ENCODE measurements around the gene CARD19. TPM values are rescaled to one million over a fixed set of nuclear protein-coding genes. Genes with fewer than 3 reads are reported as not detected.

Gene CARD19
- total RNA-seq, 1 donor from 2014 or later: 27.1 TPM

DNA sequence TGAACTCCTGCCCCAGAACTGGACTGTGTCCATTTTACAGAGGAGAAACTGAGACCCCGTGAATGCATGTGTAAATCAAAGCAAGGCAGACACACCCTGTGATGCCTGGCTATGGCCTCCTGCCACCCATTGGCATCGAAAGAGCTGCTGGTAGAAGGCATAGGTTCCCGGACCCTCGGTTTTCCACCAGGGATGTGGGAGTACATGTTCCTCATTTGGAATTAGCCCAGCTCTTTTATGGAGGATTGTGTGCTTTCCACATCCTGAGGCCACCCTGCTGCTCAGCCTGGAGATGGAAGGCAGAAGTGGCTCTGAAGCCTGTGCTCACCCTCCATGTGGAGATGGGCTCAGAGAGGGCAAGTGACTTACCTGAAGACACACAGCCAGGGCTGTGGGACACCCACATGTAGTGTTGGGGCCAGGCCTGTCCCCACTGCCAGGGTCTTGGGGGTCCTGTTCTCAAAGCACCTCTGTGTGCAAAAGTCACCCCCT is 34.7 kb upstream of the CARD19 start:
- ATAC-seq: no peak
- no peak for DNase-seq (ENCODE audit: missing footprints)
- intact Hi-C loops (cut with DNase I): no loop called here

DNA sequence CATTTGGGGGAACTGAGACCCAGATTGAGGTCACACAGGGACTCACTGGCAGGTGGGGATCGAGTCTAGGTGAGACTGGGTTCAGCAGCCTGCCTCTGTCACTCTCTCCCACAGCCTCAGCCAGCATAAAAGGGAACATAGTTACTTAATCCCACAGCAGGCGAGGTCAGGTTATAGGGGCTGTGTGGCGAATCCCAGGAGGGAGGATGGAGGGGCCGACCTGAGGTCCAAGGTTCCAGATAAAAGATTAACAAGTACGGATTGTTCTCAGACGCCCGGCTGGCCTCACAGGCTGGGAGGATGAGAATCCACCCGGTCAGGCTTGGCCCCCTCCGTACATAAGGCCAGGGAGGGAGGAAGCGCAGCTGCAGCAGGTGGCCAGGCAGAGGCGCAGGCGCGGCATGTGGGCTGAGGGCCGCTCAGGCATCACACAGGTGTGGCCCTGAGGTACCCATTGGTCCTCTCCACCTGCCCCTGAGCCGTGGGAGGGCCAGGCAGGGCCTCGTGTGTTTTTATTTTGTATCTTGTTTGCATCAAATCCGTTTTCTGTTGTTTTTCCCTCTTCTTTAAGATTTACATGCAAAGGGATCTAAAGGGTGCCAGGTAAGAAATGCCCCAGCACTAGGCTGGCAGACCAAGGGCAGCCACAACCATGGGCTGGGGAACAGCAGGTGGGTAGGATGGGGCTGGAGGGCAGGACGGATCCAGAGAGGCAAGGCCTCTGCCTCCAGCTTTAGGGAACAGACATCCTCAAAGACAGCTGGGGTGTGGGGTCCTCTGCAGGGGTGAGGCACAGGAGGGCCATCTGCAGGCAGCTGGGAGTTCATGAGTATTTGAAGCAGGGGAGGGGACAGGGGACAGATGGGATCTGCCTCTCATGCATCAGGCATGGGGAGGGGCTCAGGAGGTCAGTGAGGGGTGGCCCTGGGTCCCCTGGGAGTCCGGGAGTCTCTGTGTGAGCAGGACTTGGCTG is 33.9 kb upstream of the CARD19 start:
- ATAC-seq: no peak
- DNase-seq (ENCODE audit: missing footprints): no peak
- intact Hi-C loops (cut with DNase I): no loop called here

DNA sequence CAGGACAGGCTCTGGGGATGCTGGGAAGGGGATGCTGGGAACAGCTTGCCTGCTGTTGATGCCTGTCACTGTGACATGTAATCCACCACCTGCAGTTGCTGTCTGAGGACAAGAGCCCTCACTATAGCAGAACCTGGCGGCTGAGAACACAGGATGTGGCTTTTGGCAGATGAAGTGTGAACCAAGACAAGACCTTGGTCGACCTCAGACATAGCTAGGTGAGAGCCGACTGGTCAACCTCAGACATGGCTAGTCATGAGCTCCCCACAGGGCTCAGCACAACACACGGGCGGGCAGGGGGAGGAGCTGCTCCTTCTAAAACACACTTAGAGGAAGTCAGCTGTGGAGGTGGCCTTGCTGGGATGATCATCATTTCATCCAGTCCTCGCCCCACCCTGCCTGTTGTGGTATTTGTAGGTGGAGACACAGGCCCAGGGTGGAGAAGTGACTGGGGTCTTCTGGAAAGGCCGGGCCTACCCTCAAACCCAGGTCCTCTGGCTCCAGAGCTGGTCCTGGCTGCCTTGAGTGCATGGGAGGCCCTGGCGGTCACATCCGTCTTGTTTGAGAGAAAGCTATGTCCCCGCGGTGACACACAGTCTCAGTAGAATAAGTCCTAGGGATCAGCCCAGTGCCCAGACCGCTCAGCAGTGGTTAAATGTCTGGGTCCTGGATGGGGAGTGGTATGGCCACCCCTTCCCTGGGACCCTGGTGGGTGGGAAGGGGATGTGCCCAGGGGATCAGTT is 31.5 kb upstream of the CARD19 start:
- ATAC-seq (peak; percentile 32), DNase-seq (ENCODE audit: missing footprints) (no peak)
- intact Hi-C loops (cut with DNase I): no loop called here

DNA sequence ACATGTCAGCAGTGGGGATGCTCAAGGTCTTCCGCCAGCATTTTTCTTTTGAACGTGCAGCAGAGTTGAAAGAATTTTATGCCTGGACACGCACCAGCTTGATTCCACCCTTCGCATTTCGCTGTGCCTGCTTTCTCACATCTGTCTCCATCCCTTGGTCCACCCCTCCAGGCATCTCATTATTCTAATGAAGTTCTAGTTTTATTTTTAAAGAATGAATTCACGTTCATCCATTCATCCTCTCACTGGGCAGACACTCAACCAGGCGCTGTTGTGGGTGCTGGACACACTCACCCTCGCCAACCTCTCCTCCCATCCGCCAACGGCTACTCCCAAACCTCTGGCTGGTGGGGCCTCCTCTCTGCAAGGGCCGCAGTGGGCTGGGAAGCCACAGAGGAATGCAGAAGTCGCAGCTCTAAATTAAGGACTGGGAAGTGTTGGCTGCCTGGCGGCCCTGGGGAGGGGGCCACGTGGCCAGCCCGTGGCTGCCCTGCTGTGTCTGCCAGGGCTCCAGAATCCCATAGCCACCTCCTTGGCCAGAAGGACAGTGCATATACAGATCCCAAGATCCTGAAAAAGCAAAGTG is 30.8 kb upstream of the CARD19 start:
- intact Hi-C loops (cut with DNase I): no loop called here
- DNase-seq (ENCODE audit: missing footprints): no peak
- peak; percentile 35 for ATAC-seq

DNA sequence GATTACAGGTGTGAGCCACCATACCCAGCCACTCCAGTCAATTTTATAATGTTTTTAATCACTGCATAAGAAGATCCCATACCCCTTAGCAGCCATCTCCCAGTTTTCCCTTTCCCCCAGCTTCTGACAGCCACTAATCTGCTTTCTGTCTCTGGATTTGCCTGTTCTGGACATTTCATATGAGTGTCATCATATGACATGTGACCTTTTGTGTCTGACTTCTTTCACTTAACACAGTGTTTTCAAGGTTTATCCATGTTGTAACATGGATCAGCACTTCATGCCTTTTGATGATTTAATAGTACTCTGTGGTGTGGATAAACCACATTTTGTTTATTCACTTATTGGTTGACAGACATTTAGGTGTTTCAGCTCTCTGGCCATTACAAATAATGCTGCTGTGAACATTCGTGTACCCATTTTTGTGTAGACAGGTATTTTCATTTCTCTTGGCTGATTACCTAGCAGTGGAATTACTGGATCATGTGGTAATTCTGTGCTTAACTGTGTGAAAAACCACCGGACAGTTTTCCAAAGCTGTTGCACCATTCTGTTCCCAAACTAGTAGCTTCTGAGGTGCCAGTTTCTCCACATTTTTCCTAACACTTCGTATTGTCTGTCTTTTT is 28.9 kb upstream of the CARD19 start:
- intact Hi-C loops (cut with DNase I): no loop called here
- no peak for ATAC-seq
- no peak for DNase-seq (ENCODE audit: missing footprints)

DNA sequence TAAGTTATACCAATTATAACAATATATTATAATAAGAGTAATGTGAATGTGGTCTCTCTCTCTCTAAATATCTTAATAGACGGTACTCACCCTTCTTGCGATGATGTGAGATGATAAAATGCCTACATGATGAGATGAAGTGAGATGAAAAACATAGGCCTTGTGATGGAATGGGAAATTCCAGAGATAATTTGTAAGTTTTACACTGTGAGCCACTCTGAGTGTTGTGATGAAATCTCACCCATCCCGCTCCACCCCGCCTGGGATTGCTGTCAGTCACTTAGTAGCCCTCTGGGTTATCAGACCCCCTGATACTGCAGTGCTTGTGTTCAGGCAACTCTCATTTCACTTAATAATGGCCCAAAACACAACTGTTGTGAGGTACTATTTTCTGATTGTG is 27.1 kb upstream of the CARD19 start:
- ATAC-seq: no peak

DNA sequence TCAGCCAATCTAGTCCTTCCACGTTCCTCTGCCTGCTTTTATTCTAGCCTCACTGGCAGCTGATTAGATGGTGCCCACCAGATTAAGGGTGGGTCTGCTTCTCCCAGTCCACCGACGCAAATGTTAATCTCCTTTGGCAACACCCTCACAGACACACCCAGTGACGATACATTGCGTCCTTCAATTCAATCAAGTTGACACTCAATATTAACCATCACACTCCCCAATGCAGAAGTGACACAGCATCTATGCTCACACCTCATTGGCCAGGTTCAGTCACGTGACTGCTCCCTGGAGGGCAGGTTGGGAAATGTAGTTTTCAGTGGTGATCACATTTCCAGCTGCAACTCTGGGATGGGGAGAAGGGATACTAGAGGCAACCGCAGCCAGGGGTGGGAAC is 24.6 kb upstream of the CARD19 start:
- intact Hi-C loops (cut with DNase I): no loop called here
- DNase-seq (ENCODE audit: missing footprints) (no peak), ATAC-seq (no peak)

More for the DNA sequence above, 27.1 kb upstream of the CARD19 start:
- intact Hi-C loops (cut with DNase I): no loop called here
- no peak for DNase-seq (ENCODE audit: missing footprints)

DNA sequence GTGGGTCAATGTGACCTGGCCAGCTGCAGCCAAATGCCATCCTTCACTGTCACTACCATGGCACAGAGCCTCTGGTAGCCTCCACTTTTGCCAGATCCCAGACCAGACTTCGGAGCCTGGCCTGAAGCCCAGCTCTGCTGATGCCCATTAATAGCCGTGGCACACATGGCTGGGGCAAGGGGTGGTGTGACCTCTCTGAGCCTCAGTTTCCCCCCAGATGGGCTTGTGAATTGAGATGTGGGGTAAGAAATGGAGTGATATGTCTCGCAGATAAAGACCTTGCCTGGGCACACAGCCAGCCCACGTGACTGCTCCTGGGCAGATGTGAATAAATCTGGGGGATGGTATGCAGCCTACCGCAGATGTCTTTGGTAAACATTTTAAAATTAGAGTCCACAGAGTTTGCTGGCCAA is 23.6 kb upstream of the CARD19 start:
- DNase-seq (ENCODE audit: missing footprints) (no peak), ATAC-seq (peak; percentile 46)

DNA sequence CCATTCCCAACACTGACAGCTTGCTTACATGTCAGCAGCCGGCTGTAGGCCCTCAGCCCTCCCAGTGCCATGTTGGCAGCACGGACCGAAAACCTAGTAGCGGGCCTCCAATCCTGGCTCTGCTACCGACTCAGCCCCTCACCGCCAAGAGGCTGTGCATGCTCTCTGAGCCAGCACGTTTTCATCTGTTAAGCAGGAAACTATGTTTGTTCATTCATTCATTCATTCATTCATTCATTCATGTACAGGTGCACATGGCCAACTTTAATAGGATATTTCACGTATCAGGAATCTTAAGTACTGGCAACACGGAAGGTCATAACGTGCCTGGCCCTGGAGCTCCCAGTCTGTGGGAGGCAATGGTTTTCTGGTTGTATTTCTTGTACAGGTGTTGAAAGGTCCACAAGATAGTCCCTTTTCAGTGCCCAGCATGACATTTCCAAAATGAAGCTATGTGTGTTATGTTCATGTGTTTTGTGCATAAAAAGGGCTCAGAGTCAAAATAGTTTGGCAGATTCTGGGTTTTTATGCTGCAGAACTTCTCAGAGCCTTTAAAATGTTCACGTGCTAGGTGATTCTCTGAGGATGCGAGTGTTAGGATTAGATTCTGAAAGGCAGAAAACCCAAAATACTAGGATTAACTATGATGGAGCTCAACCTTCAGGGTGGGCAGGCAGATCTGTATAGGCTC is 19.8 kb upstream of the CARD19 start:
- DNase-seq (ENCODE audit: missing footprints) (no peak), ATAC-seq (no peak)
- intact Hi-C loops (cut with DNase I): no loop called here

More for the DNA sequence above, 23.6 kb upstream of the CARD19 start:
- intact Hi-C loops (cut with DNase I): no loop called here

DNA sequence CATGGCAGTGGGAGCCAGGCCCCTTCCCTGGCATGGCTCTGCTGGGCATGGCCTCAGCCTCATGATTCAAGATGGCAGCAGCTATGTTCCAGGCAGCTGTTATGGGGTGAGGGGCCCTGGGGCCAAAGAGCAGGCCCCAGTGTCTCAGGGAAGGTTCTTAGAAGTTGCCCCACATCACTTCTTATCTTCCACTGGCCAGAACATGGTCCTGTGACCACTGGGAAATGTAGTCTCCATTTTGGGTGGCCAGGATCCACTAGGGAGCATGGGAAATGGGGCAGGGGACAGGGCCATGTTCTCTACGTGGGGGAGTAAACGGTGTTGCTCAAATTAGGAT is 19.3 kb upstream of the CARD19 start:
- intact Hi-C loops (cut with DNase I): no loop called here
- ATAC-seq: no peak
- DNase-seq (ENCODE audit: missing footprints): no peak

DNA sequence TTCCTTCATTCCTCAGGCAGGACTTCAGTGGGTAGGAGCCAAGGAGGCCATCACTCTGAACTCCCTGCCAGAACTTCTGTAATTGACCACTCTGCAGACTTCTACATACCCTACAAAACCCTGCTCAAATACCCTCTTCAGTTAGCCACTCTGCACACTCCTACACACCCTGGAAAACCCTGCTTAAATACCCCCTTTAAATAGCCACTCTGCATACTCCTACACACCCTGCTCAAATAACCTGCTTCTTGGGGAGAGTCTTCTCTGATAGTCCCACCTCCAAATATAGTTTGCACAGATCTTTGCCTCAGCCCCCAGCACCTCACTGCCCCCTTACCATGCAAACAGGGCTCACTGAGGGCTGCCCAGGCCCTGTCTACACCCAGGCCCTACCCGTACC is 18.6 kb upstream of the CARD19 start:
- ATAC-seq (no peak), DNase-seq (ENCODE audit: missing footprints) (no peak)
- intact Hi-C loops (cut with DNase I): no loop called here

DNA sequence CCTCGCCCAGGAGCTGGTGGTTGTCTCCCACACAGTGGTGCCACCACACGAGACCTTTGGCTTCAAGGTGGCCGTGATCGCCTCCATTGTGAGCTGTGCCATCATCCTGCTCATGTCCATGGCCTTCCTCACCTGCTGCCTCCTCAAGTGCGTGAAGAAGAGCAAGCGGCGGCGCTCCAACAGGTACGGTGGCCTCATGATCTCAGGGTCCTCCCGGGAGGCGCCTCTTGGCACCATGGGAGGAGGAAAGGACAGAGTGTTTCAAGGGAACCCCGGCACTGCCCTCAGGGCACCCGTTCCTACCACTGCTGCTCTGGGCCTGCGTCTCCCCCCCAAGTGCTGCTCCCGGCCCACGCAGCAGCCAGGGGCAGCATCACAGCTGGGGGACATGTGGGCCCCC is 18.2 kb upstream of the CARD19 start:
- no peak for ATAC-seq
- intact Hi-C loops (cut with DNase I): no loop called here
- no peak for DNase-seq (ENCODE audit: missing footprints)

DNA sequence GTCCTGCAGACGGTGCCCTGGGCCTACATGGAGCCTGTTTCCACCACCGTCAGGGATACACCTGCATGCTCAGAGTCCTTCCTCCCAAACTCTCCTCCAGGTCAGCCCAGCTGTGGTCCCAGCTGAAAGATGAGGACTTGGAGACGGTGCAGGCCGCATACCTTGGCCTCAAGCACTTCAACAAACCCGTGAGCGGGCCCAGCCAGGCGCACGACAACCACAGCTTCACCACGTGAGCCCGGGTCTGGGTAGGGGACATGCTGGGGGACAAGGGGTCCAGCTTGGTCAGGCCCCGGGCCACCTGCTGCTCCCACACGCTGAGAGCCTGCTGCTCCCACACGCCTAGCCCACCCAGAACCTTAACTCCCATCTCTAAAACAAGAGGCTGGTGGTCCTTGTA is 16.6 kb upstream of the CARD19 start:
- intact Hi-C loops (cut with DNase I): no loop called here
- peak; percentile 15 for DNase-seq (ENCODE audit: missing footprints)
- ATAC-seq: no peak

DNA sequence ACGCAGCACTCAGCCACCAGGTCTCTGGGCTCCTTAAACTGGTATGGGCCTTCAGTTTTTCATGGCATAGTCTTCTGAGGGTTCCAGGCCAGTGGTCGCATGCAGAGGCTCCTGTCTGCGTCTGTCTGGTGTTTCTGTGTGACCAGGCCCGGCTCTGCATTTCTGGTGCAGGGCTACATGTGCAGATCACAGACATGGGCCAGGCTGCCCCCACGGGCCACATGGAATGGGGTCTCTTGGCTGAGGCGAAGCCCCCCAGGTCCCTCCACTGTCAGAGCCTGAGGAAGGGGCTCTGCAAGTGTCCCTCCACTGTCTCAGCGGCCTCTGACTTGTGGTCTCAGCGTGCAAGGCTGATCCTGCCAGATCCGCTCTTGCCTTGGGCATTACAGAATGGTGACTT is 15.6 kb upstream of the CARD19 start:
- DNase-seq (ENCODE audit: missing footprints) (no peak), ATAC-seq (no peak)
- intact Hi-C loops (cut with DNase I): no loop called here

DNA sequence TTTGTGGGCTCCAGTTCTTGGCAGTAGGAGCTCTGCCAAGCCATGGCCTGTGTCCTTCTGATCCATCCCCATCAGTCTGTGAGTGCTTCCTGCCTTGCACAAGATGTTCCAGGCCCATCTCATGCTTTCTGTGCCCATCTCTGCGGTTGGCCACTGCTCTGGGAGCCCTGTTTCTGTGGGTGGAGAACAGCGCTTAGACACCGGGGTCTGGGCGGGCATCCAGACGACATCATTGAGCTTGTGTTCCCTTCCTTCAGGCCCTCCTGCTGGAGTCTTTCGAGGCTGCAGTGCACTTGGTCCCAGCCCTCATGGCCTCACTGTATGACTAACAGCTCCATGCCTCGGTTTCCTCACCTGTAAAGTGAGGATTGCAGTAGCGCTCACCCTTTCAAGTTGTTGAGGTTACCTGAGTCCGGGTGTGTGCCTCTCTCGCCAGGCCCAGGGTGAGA is 14.9 kb upstream of the CARD19 start:
- ATAC-seq (no peak), DNase-seq (ENCODE audit: missing footprints) (peak; percentile 13)
- intact Hi-C loops (cut with DNase I): no loop called here

DNA sequence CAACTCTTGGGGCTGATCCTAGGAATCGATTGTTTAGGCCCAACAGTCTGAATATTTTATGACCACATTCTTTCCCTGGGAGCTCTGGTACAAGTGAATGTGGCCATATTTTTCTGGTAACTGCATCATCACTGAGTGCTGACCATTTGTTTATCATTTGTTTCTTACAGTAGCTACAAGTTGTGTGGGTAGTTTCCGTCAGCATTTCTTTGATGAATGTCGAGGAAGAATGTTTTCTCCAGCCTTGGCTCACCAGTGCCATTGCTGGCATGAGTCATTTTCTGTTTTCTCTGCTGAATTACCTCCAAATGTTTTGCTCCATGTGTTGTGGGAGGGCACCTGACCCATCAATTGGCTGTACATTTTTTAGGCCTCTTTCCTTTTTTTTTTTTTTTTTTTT is 14.1 kb upstream of the CARD19 start:
- ATAC-seq (no peak), DNase-seq (ENCODE audit: missing footprints) (no peak)
- intact Hi-C loops (cut with DNase I): no loop called here

DNA sequence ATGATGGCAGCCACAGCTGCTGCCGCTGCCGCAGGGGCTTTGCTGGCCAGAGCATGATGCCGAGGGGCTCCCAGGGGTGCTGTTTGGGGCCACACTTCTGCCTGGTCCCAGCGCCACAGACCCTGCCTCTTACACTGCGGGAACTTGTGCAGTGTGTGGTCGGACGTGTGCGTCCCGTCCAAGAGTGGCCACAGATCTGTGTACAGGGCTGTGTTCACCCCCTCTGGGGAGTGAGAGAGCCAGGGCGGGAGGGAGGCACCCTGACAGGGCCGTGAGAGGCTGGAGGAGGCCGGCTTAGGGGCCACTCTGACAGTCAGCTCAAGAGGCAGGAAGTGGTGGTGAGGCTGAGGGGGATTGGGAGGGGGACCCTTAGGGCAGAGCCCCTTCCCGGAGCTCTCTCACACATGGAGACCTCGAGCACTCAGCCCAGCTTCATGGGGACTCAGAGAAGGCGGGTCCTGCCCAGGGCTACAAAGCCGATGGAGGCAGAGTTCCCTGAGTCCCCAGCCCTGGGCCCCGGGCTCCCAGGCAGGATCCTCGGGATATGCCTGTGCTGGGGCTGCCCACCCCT is 13.1 kb upstream of the CARD19 start:
- ATAC-seq: no peak
- intact Hi-C loops (cut with DNase I): no loop called here
- DNase-seq (ENCODE audit: missing footprints): peak; percentile 28
